Measurements from ENCODE around the gene MTUS2. TPM values are rescaled to one million over a fixed set of nuclear protein-coding genes. Genes with fewer than 3 reads are reported as not detected.

The MTUS2 gene
- total and polyA plus RNA-seq, 2 of the 8 experiments (the other 6 are each of a cell fraction or from before 2014, with no cell fraction given): 0.18 to 0.80 TPM

DNA sequence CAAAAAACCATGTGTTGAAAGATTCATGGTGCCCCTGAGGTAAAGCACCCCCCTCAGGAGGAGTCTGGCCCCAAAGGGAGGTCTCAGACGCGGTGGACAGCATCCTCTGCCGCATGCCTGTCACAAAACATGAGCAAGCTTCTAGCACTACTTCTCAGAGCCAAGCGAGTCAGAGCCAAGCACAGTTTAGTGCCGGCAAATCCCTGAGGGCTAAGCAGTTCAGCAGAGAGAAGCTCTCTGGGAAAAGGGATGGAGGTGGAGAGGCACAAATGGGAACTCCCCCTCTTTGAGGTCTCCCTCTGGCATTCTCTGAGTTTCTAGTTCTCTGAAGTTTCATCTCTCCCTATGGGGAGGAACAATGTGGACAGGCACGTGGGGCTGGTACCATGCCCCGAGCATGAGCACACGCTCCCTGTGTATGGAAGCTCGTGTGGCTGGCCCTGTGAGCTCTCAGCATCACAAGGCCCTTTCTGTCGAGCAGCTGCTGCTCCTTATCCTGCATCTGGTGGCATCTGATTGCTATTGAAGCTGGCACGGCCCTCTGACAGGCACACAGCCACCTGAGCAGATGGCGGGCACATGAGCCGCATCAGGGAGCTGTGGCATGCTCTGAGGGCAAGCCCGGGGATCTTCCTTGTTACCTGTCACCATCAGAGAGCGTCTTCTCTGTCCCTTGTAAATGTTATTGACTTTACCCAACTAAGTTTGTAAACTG lies 450.3 kb downstream of the MTUS2 start:
- Histone ChIP-seq H4K20me1 (replicated peaks in 1 of 2; ENCODE audit: control insufficient read depth in 1 of 2, insufficient read depth in 2 of 2, low read length in 2 of 2) (no peaks in the 10 kb centered on the region), H3K27ac (ENCODE audit: low read depth, low read length) (no peak overlapping the region), H3K14ac (ENCODE audit: insufficient read length) (no peak overlapping the region), H2BK5ac (ENCODE audit: low read depth, low read length) (no peak overlapping the region), H2BK120ac (replicated peaks; ENCODE audit: low read depth, low read length) (no peak overlapping the region), H3K23ac (ENCODE audit: insufficient read length) (no peak overlapping the region), H2BK15ac (ENCODE audit: low read length) (no peak overlapping the region), H4K5ac (ENCODE audit: insufficient read length, low read depth, low read length) (no peak overlapping the region), H3K18ac (ENCODE audit: extremely low read depth, low read length) (no peak overlapping the region), H3K4ac (replicated peaks; ENCODE audit: insufficient read length, low read depth, low read length) (no peak overlapping the region), H3K23me2 (ENCODE audit: low read depth, low read length) (no peaks in the 10 kb centered on the region), H3K79me1 (ENCODE audit: low read depth, low read length) (no peaks in the 10 kb centered on the region), H3K4me2 (ENCODE audit: insufficient read depth in 1 of 2, low read depth in 2 of 2, low read length in 2 of 2) (no peak overlapping the region), H3K56ac (replicated peaks; ENCODE audit: insufficient read length, low read depth, low read length) (no peak overlapping the region), H3K4me1 (replicated peaks in 1 of 4; ENCODE audit: control insufficient read depth in 3 of 4, insufficient read depth in 4 of 4, low read length in 3 of 4) (no peaks in the 10 kb centered on the region), H3K36me3 (ENCODE audit: control insufficient read depth in 2 of 4, insufficient read depth in 4 of 4, low read length in 3 of 4) (no peaks in the 10 kb centered on the region), H3K79me2 (ENCODE audit: control insufficient read depth in 1 of 2, insufficient read depth in 2 of 2, low read length in 2 of 2) (no peaks in the 10 kb centered on the region), H2AFZ (ENCODE audit: low read length) (no peak overlapping the region; the same call in 1 of the 2 replicates), H3K9me3 (ENCODE audit: insufficient read depth in 2 of 2, low read depth in 1 of 2, low read length in 1 of 2) (no peaks in the 10 kb centered on the region; a peak in 1 of 4 replicates), H3K9ac (replicated peaks in 1 of 4; ENCODE audit: extremely low read depth in 1 of 4, low read depth in 3 of 4, low read length in 3 of 4) (no peak overlapping the region), H2BK12ac (ENCODE audit: low read depth, low read length) (no peak overlapping the region), H3K27me3 (replicated peaks in 1 of 4; ENCODE audit: control insufficient read depth in 3 of 4, extremely low read depth in 1 of 4, insufficient read depth in 3 of 4, low read length in 3 of 4) (no peaks in the 10 kb centered on the region), H2AK5ac (ENCODE audit: low read depth, low read length) (no peak overlapping the region), H4K8ac (ENCODE audit: extremely low read depth, insufficient read depth, low read length) (no peak overlapping the region; the same call in 1 of the 2 replicates), H2BK20ac (ENCODE audit: low read length) (no peak overlapping the region), H3K4me3 (ENCODE audit: extremely low read depth in 1 of 4, insufficient read depth in 2 of 4, low read depth in 3 of 4, low read length in 4 of 4) (no peak overlapping the region), H4K91ac (replicated peaks; ENCODE audit: insufficient read length, low read length) (no peak overlapping the region)
- ChIA-PET POLR2A (ENCODE audit: partially characterized antibody) (no interaction called here), CTCF (ENCODE audit: partially characterized antibody) (interaction anchor here (0.9 kb wide), 1 partner anchor 168 kb away, joined by 3 read pairs; no protein-coding TSS in a partner anchor)
- TF ChIP-seq, protein P1, sequence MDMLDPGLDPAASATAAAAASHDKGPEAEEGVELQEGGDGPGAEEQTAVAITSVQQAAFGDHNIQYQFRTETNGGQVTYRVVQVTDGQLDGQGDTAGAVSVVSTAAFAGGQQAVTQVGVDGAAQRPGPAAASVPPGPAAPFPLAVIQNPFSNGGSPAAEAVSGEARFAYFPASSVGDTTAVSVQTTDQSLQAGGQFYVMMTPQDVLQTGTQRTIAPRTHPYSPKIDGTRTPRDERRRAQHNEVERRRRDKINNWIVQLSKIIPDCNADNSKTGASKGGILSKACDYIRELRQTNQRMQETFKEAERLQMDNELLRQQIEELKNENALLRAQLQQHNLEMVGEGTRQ (IDR thresholded peaks at IDR 0.05; ENCODE audit: low read length): no peak
- TF ChIP-seq TBP (IDR thresholded peaks at IDR 0.05; ENCODE audit: low read depth, low read length) (no peak), HDAC6 (IDR thresholded peaks at IDR 0.05; ENCODE audit: low read depth, low read length) (no peak), GABPA (IDR thresholded peaks at IDR 0.05; ENCODE audit: borderline replicate concordance, insufficient read depth, low read length) (no peak), RBBP5 (IDR thresholded peaks at IDR 0.05; ENCODE audit: borderline replicate concordance, low read depth, low read length) (no peak), SP1 (IDR thresholded peaks at IDR 0.05; ENCODE audit: low read depth, low read length) (no peak), RNF2 (IDR thresholded peaks at IDR 0.05; ENCODE audit: borderline replicate concordance, low read depth, low read length, missing control alignments, poor library complexity, severe bottlenecking) (no peak), TAF1 (IDR thresholded peaks at IDR 0.05; ENCODE audit: low read depth, low read length) (no peak), ZNF274 (IDR thresholded peaks at IDR 0.05; ENCODE audit: borderline replicate concordance, extremely low read depth, low read length) (no peak), MAFK (IDR thresholded peaks at IDR 0.05; ENCODE audit: low read depth, low read length) (no peak)
- FAIRE-seq: no peak
- 96% methylated on average over 15 of the region's 15 CpGs; no CpG with 5 or more reads in 1 of the 2 experiments for WGBS, 2 experiments (ENCODE audit: extremely low coverage in 1 of 2, insufficient coverage in 1 of 2, insufficient read length in 1 of 2, insufficient replicate concordance in 2 of 2, low coverage in 1 of 2, low lambda C conversion rate in 2 of 2, missing lambda C conversion rate in 1 of 2)
- DNase-seq (ENCODE audit: low read depth in 1 of 2, low spot score in 2 of 2): no peak
